ENCODE data around the gene RILPL2.
"Not testable (repeated sequence)": the region's sequence is repeated elsewhere in the genome, so short reads cannot be mapped to it uniquely, and the experiment has no call there.

Gene RILPL2

GRCh38 chr12:123449249-123449733 is 12.8 kb upstream of the RILPL2 start:
- DNase-seq, result no peak

GRCh38 chr12:123446333-123446713 is 9.8 kb upstream of the RILPL2 start:
- no peak for DNase-seq

- no peak for DNase-seq
Observed at GRCh38 chr12:123445388-123446332, 9.2 kb upstream of the RILPL2 start.

GRCh38 chr12:123444092-123445026 is 7.9 kb upstream of the RILPL2 start:
- no peak for DNase-seq

GRCh38 chr12:123442774-123443173 is 6.3 kb upstream of the RILPL2 start:
- DNase-seq, result no peak

GRCh38 chr12:123441523-123442164 is 5.2 kb upstream of the RILPL2 start:
- no peak for DNase-seq

- no peak for DNase-seq
Observed at GRCh38 chr12:123435636-123436016, 858 bp downstream of the RILPL2 start.

- no peak for DNase-seq
Observed at GRCh38 chr12:123433615-123434014, 2.9 kb downstream of the RILPL2 start.

- not testable (repeated sequence) for DNase-seq
Observed at GRCh38 chr12:123431951-123432817, 4.3 kb downstream of the RILPL2 start.

- DNase-seq, result not testable (repeated sequence)
Observed at GRCh38 chr12:123429101-123429500, 7.4 kb downstream of the RILPL2 start.

GRCh38 chr12:123428591-123428990 is 7.9 kb downstream of the RILPL2 start:
- DNase-seq, result no peak

- DNase-seq, result no peak
Observed at GRCh38 chr12:123427036-123427769, 9.3 kb downstream of the RILPL2 start.

- DNase-seq, result no peak
Observed at GRCh38 chr12:123421314-123421713, 15.2 kb downstream of the RILPL2 start.

- no peak for DNase-seq
Observed at GRCh38 chr12:123410041-123410412, 26.5 kb downstream of the RILPL2 start.

- DNase-seq, result not testable (repeated sequence)
Observed at GRCh38 chr12:123409284-123410040, 27.0 kb downstream of the RILPL2 start.

GRCh38 chr12:123408619-123409018 is 27.9 kb downstream of the RILPL2 start:
- not testable (repeated sequence) for DNase-seq

GRCh38 chr12:123407934-123408333 is 28.6 kb downstream of the RILPL2 start:
- not testable (repeated sequence) for DNase-seq

GRCh38 chr12:123407269-123407668 is 29.2 kb downstream of the RILPL2 start:
- not testable (repeated sequence) for DNase-seq

- DNase-seq, result no peak
Observed at GRCh38 chr12:123404581-123404980, 31.9 kb downstream of the RILPL2 start.
